ENCODE measurements around the gene POPDC3.

Gene POPDC3

GRCh38 chr6:105122717-105123116 is 57.1 kb downstream of the POPDC3 start:
- H3K27ac ChIP-seq = no peak overlapping the region
- ChIA-PET POLR2A (ENCODE audit: low non-redundant PET) (no interaction called here), CTCF (interaction anchor here (0.6 to 1.2 kb wide), 2 partner anchors 35 to 898 kb away, joined by 3 read pairs; no protein-coding TSS in a partner anchor)
- no peak for TF ChIP-seq CTCF (conservative IDR thresholded peaks at IDR 0.05; ENCODE audit: low read depth)
- DNase-seq (ENCODE audit: low spot score) = no peak

DNA sequence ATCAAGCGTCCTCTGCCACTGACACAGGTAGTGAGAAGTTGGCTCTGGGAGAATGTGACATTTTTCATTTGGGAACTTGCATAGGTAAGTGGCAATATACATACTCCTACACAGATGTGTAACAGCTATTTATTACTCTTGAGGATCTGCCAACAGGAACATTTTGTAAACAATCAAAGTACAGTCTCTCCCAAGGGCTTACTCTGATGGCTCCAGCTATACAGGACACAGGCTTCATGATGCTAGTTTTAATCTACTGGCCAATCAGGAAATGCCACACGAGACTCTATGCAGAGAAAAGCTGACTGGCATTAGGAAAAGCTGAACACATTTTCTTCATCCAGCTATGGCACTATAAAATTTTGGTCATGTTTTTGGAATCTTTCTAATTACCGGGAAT is 57.8 kb downstream of the POPDC3 start:
- CTCF ChIA-PET = interaction anchor here (0.7 to 1.2 kb wide), 2 partner anchors 34 to 185 kb away, joined by 3 read pairs; no protein-coding TSS in a partner anchor
- no peak for DNase-seq (ENCODE audit: low spot score)
- no peak for TF ChIP-seq CTCF (conservative IDR thresholded peaks at IDR 0.05; ENCODE audit: low read depth)
- no peak overlapping the region for H3K27ac ChIP-seq
- POLR2A ChIA-PET (ENCODE audit: low non-redundant PET) = no interaction called here

DNA sequence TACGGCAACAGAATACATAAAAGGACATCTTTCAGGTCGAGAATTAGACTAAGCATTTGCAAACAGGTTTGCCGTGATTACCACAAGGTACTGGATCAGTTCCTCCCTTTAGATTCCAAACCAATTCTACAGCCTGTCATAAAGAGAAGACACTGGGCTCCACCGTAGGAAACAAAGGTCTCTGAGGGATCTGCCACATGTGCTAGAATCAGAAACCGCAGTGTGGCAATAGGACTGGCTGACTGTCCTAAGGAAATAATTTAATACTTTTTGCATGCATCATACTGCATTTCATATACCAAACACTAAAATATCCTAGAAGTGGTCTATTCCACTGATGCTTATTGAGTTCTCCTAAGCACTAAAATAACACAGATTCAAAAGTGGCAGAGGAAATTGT is 59.2 kb downstream of the POPDC3 start:
- no peak overlapping the region for H3K27ac ChIP-seq
- DNase-seq (ENCODE audit: low spot score) = no peak
- ChIA-PET CTCF (no interaction called here), POLR2A (ENCODE audit: low non-redundant PET) (interaction anchor here (0.6 kb wide), 1 partner anchor 16 kb away, joined by 5 read pairs; no protein-coding TSS in a partner anchor)
- TF ChIP-seq CTCF (conservative IDR thresholded peaks at IDR 0.05; ENCODE audit: low read depth) = no peak

GRCh38 chr6:105116150-105116549 is 63.7 kb downstream of the POPDC3 start:
- ChIA-PET POLR2A (ENCODE audit: low non-redundant PET) (no interaction called here), CTCF (no interaction called here)
- H3K27ac ChIP-seq = no peak overlapping the region
- no peak for TF ChIP-seq CTCF (conservative IDR thresholded peaks at IDR 0.05; ENCODE audit: low read depth)
- no peak for DNase-seq (ENCODE audit: low spot score)

GRCh38 chr6:105113422-105113821 is 66.4 kb downstream of the POPDC3 start:
- TF ChIP-seq CTCF (conservative IDR thresholded peaks at IDR 0.05; ENCODE audit: low read depth) = no peak
- POLR2A ChIA-PET (ENCODE audit: low non-redundant PET) = no interaction called here
- DNase-seq (ENCODE audit: low spot score) = no peak
- CTCF ChIA-PET = interaction anchor here (0.5 to 1.1 kb wide), 3 partner anchors 10 to 395 kb away, joined by 3 read pairs; no protein-coding TSS in a partner anchor
- H3K27ac ChIP-seq = no peak overlapping the region

DNA sequence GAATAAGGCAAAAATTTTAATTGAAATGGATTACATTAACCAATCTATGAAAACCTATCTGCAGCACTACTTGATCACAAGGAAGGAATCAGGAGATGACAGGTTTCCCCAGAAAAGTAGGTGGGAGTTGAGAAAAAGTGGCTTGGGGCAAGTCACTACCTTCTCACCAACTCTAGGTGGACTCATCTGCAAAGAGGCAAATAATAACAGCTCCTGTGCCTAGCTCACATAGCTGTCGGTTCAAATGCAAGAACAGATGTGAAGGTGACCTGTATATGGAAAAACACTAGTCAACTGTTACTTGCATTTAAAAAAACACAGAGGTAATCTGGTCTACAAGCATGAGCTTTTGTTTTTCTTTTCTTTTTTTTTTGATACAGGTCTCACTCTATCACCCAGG is 67.2 kb downstream of the POPDC3 start:
- no peak overlapping the region for H3K27ac ChIP-seq
- no peak for TF ChIP-seq CTCF (conservative IDR thresholded peaks at IDR 0.05; ENCODE audit: low read depth)
- CTCF ChIA-PET = interaction anchor here (0.5 to 0.7 kb wide), 3 partner anchors 23 to 1111 kb away, joined by 3 read pairs; no protein-coding TSS in a partner anchor
- no peak for DNase-seq (ENCODE audit: low spot score)
- POLR2A ChIA-PET (ENCODE audit: low non-redundant PET) = no interaction called here
